ENCODE data around the gene ARAP1.
A peak's percentile ranks its signal among the peaks of the same experiment; 100 is the strongest.

The ARAP1 gene

GRCh38 chr11:72738199-72739141 lies 13.7 kb downstream of the ARAP1 start:
- Mint-ChIP-seq H3K27me3 (no peaks in the 10 kb centered on the region), H3K9me3 (no peaks in the 10 kb centered on the region), H3K4me3 (peak overlapping the region; percentile 91), H3K36me3 (peaks cover 4% of the 10 kb centered on the region), H3K4me1 (peaks cover 69% of the 10 kb centered on the region), H3K27ac (peak overlapping the region; percentile 98)
- ATAC-seq (ENCODE audit: low read depth) (peak; percentile 69), DNase-seq (ENCODE audit: low spot score in 2 of 2) (peak; percentile 70)

- H3K9me3 Mint-ChIP-seq, result no peaks in the 10 kb centered on the region
- peaks cover 10% of the 10 kb centered on the region for H3K36me3 Mint-ChIP-seq
- no peaks in the 10 kb centered on the region for H3K27me3 Mint-ChIP-seq
- H3K4me3 Mint-ChIP-seq, result peak overlapping the region; percentile 91
- H3K4me1 Mint-ChIP-seq, result peaks cover 66% of the 10 kb centered on the region
- ATAC-seq (ENCODE audit: low read depth) (no peak), DNase-seq (ENCODE audit: low spot score in 2 of 2) (no peak)
- peak overlapping the region; percentile 98 for H3K27ac Mint-ChIP-seq
These were observed 14.9 kb downstream of the ARAP1 start for GRCh38 chr11:72737336-72737735.

- peaks cover under 1% of the 10 kb centered on the region for H3K9me3 Mint-ChIP-seq
- peaks cover 16% of the 10 kb centered on the region for H3K36me3 Mint-ChIP-seq
- H3K27ac Mint-ChIP-seq, result peak overlapping the region; percentile 98
- H3K4me3 Mint-ChIP-seq, result peak overlapping the region; percentile 91
- DNase-seq (ENCODE audit: low spot score in 2 of 2), result peak; percentile 52 to 55
- no peaks in the 10 kb centered on the region for H3K27me3 Mint-ChIP-seq
- peak; percentile 51 for ATAC-seq (ENCODE audit: low read depth)
- peaks cover 61% of the 10 kb centered on the region for H3K4me1 Mint-ChIP-seq
These were observed 15.6 kb downstream of the ARAP1 start for GRCh38 chr11:72736452-72737069.

GRCh38 chr11:72735495-72736027 lies 16.6 kb downstream of the ARAP1 start:
- Mint-ChIP-seq H3K4me1 (peaks cover 61% of the 10 kb centered on the region), H3K9me3 (peaks cover 1% of the 10 kb centered on the region), H3K36me3 (peaks cover 24% of the 10 kb centered on the region), H3K27ac (peak overlapping the region; percentile 98), H3K27me3 (no peaks in the 10 kb centered on the region), H3K4me3 (peak overlapping the region; percentile 19)
- no peak for DNase-seq (ENCODE audit: low spot score in 2 of 2)
- no peak for ATAC-seq (ENCODE audit: low read depth)

GRCh38 chr11:72732329-72732728 lies 19.9 kb downstream of the ARAP1 start:
- Mint-ChIP-seq H3K36me3 (peaks cover 30% of the 10 kb centered on the region), H3K27me3 (no peaks in the 10 kb centered on the region), H3K4me1 (peaks cover 52% of the 10 kb centered on the region), H3K27ac (peak overlapping the region; percentile 98), H3K4me3 (no peak overlapping the region), H3K9me3 (peaks cover 1% of the 10 kb centered on the region)
- DNase-seq (ENCODE audit: low spot score in 2 of 2), result no peak
- no peak for ATAC-seq (ENCODE audit: low read depth)

- Mint-ChIP-seq H3K4me3 (peak overlapping the region; percentile 10), H3K9me3 (peaks cover 1% of the 10 kb centered on the region), H3K27me3 (no peaks in the 10 kb centered on the region), H3K4me1 (peaks cover 51% of the 10 kb centered on the region), H3K27ac (peak overlapping the region; percentile 66), H3K36me3 (peaks cover 30% of the 10 kb centered on the region)
- ATAC-seq (ENCODE audit: low read depth), result no peak
- no peak for DNase-seq (ENCODE audit: low spot score in 2 of 2)
These were observed 21.5 kb downstream of the ARAP1 start for GRCh38 chr11:72730737-72731136.

- Mint-ChIP-seq H3K27ac (peak overlapping the region; percentile 90), H3K4me1 (peaks cover 54% of the 10 kb centered on the region), H3K4me3 (no peak overlapping the region), H3K27me3 (no peaks in the 10 kb centered on the region), H3K9me3 (peaks cover 1% of the 10 kb centered on the region), H3K36me3 (peaks cover 31% of the 10 kb centered on the region)
- ATAC-seq (ENCODE audit: low read depth), result no peak
- no peak for DNase-seq (ENCODE audit: low spot score in 2 of 2)
These were observed 22.0 kb downstream of the ARAP1 start for GRCh38 chr11:72730243-72730642.

- Mint-ChIP-seq H3K27me3 (no peaks in the 10 kb centered on the region), H3K36me3 (peaks cover 33% of the 10 kb centered on the region), H3K4me1 (peaks cover 58% of the 10 kb centered on the region), H3K4me3 (no peak overlapping the region), H3K27ac (peak overlapping the region; percentile 90), H3K9me3 (peaks cover 1% of the 10 kb centered on the region)
- no peak for ATAC-seq (ENCODE audit: low read depth)
- DNase-seq (ENCODE audit: low spot score in 2 of 2), result no peak
These were observed 24.7 kb downstream of the ARAP1 start for GRCh38 chr11:72727521-72727920.

GRCh38 chr11:72726266-72727220 lies 25.7 kb downstream of the ARAP1 start:
- peaks cover 60% of the 10 kb centered on the region for H3K4me1 Mint-ChIP-seq
- peaks cover 26% of the 10 kb centered on the region for H3K36me3 Mint-ChIP-seq
- H3K27me3 Mint-ChIP-seq, result no peaks in the 10 kb centered on the region
- peak overlapping the region; percentile 90 for H3K27ac Mint-ChIP-seq
- no peak for ATAC-seq (ENCODE audit: low read depth)
- H3K4me3 Mint-ChIP-seq, result no peak overlapping the region
- H3K9me3 Mint-ChIP-seq, result peaks cover under 1% of the 10 kb centered on the region
- no peak for DNase-seq (ENCODE audit: low spot score in 2 of 2)

GRCh38 chr11:72725724-72726028 lies 26.5 kb downstream of the ARAP1 start:
- Mint-ChIP-seq H3K36me3 (peaks cover 19% of the 10 kb centered on the region), H3K4me3 (no peak overlapping the region), H3K27me3 (no peaks in the 10 kb centered on the region), H3K4me1 (peaks cover 60% of the 10 kb centered on the region), H3K9me3 (no peaks in the 10 kb centered on the region), H3K27ac (peak overlapping the region; percentile 86)
- DNase-seq (ENCODE audit: low spot score in 2 of 2) (no peak), ATAC-seq (ENCODE audit: low read depth) (no peak)

- Mint-ChIP-seq H3K36me3 (peaks cover 21% of the 10 kb centered on the region), H3K27me3 (no peaks in the 10 kb centered on the region), H3K4me1 (peaks cover 63% of the 10 kb centered on the region), H3K27ac (peak overlapping the region; percentile 86), H3K4me3 (no peak overlapping the region), H3K9me3 (no peaks in the 10 kb centered on the region)
- DNase-seq (ENCODE audit: low spot score in 2 of 2) (peak; percentile 76 to 80), ATAC-seq (ENCODE audit: low read depth) (peak; percentile 33)
These were observed 27.1 kb downstream of the ARAP1 start for GRCh38 chr11:72724851-72725723.

- Mint-ChIP-seq H3K27me3 (no peaks in the 10 kb centered on the region), H3K27ac (no peak overlapping the region), H3K4me1 (peaks cover 68% of the 10 kb centered on the region), H3K4me3 (no peak overlapping the region), H3K9me3 (no peaks in the 10 kb centered on the region), H3K36me3 (peaks cover 18% of the 10 kb centered on the region)
- DNase-seq (ENCODE audit: low spot score in 2 of 2) (no peak), ATAC-seq (ENCODE audit: low read depth) (no peak)
These were observed 28.1 kb downstream of the ARAP1 start for GRCh38 chr11:72724021-72724551.
